OCI-LY7 (cell line): Measurements from ENCODE around the gene BPIFB1. TPM values are rescaled to one million over a fixed set of nuclear protein-coding genes. Genes with fewer than 3 reads are reported as not detected.

Source experiments
- BruUV-seq: library from RNA; stranded (reverse); fragments of 400-500 nt; replicated peaks from 2 replicates; lab custom pipeline; 2021; lab: Mats Ljungman, UMichigan
- CTCF ChIA-PET: fragments of 300-600 bp; sonication (Branson Sonifier 250); formaldehyde crosslinking; loops from one replicate; lab custom pipeline; 2022; ENCODE audit warnings: antibody characterized with exemption; ENCODE audit not compliant: unreplicated experiment; lab: Charles Lee
- POLR2A ChIA-PET: fragments of 300-600 bp; sonication (Branson Sonifier 250); formaldehyde crosslinking; loops from one replicate; lab custom pipeline; 2022; ENCODE audit warnings: antibody characterized with exemption; lab: Charles Lee
- DNase-seq: peaks from one replicate; pipeline ENCODE4 v3.0.0-alpha.2; 2015; ENCODE audit warnings: low spot score
- H2AFZ ChIP-seq: fragments of 200-600 bp; sonication (generic), shearing (Covaris generic); 2 replicates; pipeline ENCODE4 v1.6.1; 2014; ENCODE audit warnings: mild to moderate bottlenecking, antibody characterized with exemption, low read length, moderate library complexity
- H3K27ac ChIP-seq: fragments of 200-600 bp; sonication (generic); 2 replicates; pipeline ENCODE4 v1.5.1; 2014; ENCODE audit warnings: mixed run types, low read depth, mild to moderate bottlenecking, moderate library complexity, low read length, inconsistent platforms; ENCODE audit not compliant: poor library complexity, severe bottlenecking
- H3K36me3 ChIP-seq: fragments of 200-600 bp; sonication (generic); 2 replicates; pipeline ENCODE4 v1.6.1; 2014; ENCODE audit warnings: mild to moderate bottlenecking, antibody characterized with exemption, low read length, moderate library complexity, mixed read lengths; ENCODE audit not compliant: insufficient read depth
- H3K4me1 ChIP-seq: fragments of 200-600 bp; sonication (generic); 2 replicates; pipeline ENCODE4 v1.5.1; 2014; ENCODE audit warnings: mild to moderate bottlenecking, low read length; ENCODE audit not compliant: insufficient read depth, poor library complexity, severe bottlenecking
- H3K4me2 ChIP-seq: fragments of 200-600 bp; sonication (generic); 2 replicates; pipeline ENCODE4 v1.6.1; 2014; ENCODE audit warnings: mild to moderate bottlenecking, low read length
- H3K4me3 ChIP-seq: fragments of 200-600 bp; sonication (generic); 2 replicates; pipeline ENCODE4 v1.5.1; 2014; ENCODE audit warnings: mild to moderate bottlenecking, low read depth, low read length; ENCODE audit not compliant: poor library complexity, severe bottlenecking
- H3K79me2 ChIP-seq: fragments of 200-600 bp; sonication (generic); 2 replicates; pipeline ENCODE4 v1.6.1; 2016; ENCODE audit warnings: low read depth, mild to moderate bottlenecking, low read length, moderate library complexity, mixed read lengths; ENCODE audit not compliant: insufficient read depth
- H3K9me2 ChIP-seq: fragments of 200-600 bp; sonication (generic); 2 replicates; pipeline ENCODE4 v1.6.1; 2016; ENCODE audit warnings: mild to moderate bottlenecking, low read length, mixed read lengths; ENCODE audit not compliant: insufficient read depth
- H3K9me3 ChIP-seq: fragments of 200-600 bp; sonication (generic); 2 replicates; pipeline ENCODE4 v1.6.1; 2014; ENCODE audit warnings: mild to moderate bottlenecking, mixed run types, low read length, mixed read lengths
- H4K20me1 ChIP-seq: fragments of 200-600 bp; sonication (generic); 2 replicates; pipeline ENCODE4 v1.6.1; 2014; ENCODE audit warnings: mild to moderate bottlenecking, antibody characterized with exemption, low read length, moderate library complexity, mixed read lengths; ENCODE audit not compliant: insufficient read depth
- CTCF ChIP-seq: fragments of 200-600 bp; sonication (generic); conservative IDR thresholded peaks from 2 replicates; pipeline ENCODE4 v1.5.1; 2014; ENCODE audit warnings: mild to moderate bottlenecking, antibody characterized with exemption, low read length, moderate library complexity, mixed read lengths
- EZH2phosphoT487 ChIP-seq: fragments of 200-600 bp; sonication (generic); IDR thresholded peaks from 2 replicates; pipeline ENCODE4 v1.6.1; 2018; ENCODE audit warnings: low read depth, borderline replicate concordance, mild to moderate bottlenecking, mixed run types, antibody characterized with exemption, low read length, moderate library complexity, mixed read lengths
- intact Hi-C: fragments of 100-400 bp; cut with micrococcal nuclease; formaldehyde crosslinking; loops from one replicate; pipeline ENCODE4 v1.10.0; 2022; ENCODE audit not compliant: unreplicated experiment
- total RNA-seq, 2 experiments: library from RNA; depleted of rRNA in 1 of 2; stranded (reverse); fragments of >200 nt in 1 of 2; shearing (Covaris generic) in 1 of 2; gene quantifications; 2 replicates each; pipeline ENCODE4 v1.2.3, GENCODE V29; 2014 to 2022

BPIFB1 gene
- total RNA-seq, 2 experiments from 2014 or later, result not detected

- no peak for TF ChIP-seq CTCF
- no peak for TF ChIP-seq EZH2phosphoT487
- ChIA-PET CTCF (no interaction called here), POLR2A (no interaction called here)
These were observed 4.3 kb upstream of the BPIFB1 start for GRCh38 chr20:33278700-33279099.

GRCh38 chr20:33279261-33279910 lies 3.6 kb upstream of the BPIFB1 start:
- H4K20me1 ChIP-seq, result no peaks in the 10 kb centered on the region
- no peak overlapping the region for H2AFZ ChIP-seq
- ChIA-PET CTCF (no interaction called here), POLR2A (no interaction called here)
- no peak overlapping the region for H3K27ac ChIP-seq
- H3K79me2 ChIP-seq, result no peaks in the 10 kb centered on the region
- H3K9me3 ChIP-seq, result no peaks in the 10 kb centered on the region
- H3K4me2 ChIP-seq, result no peak overlapping the region
- TF ChIP-seq CTCF, result no peak
- no peak for TF ChIP-seq EZH2phosphoT487
- DNase-seq, result no peak
- H3K36me3 ChIP-seq, result no peaks in the 10 kb centered on the region
- H3K4me3 ChIP-seq, result no peak overlapping the region
- BruUV-seq, result no TSS peak
- intact Hi-C loops, result no loop called here
- H3K4me1 ChIP-seq, result no peaks in the 10 kb centered on the region
- H3K9me2 ChIP-seq, result no peaks in the 10 kb centered on the region

More at GRCh38 chr20:33278700-33279099, 4.3 kb upstream of the BPIFB1 start:
- Histone ChIP-seq H4K20me1 (no peaks in the 10 kb centered on the region), H3K4me2 (no peak overlapping the region), H2AFZ (no peak overlapping the region), H3K4me3 (no peak overlapping the region), H3K4me1 (no peaks in the 10 kb centered on the region), H3K36me3 (no peaks in the 10 kb centered on the region), H3K9me2 (no peaks in the 10 kb centered on the region), H3K79me2 (no peaks in the 10 kb centered on the region), H3K27ac (no peak overlapping the region), H3K9me3 (no peaks in the 10 kb centered on the region)
- BruUV-seq, result no TSS peak
- intact Hi-C loops, result no loop called here
- DNase-seq, result no peak

GRCh38 chr20:33280000-33280680 lies 2.9 kb upstream of the BPIFB1 start:
- Histone ChIP-seq H4K20me1 (no peaks in the 10 kb centered on the region), H3K9me2 (no peaks in the 10 kb centered on the region), H3K4me3 (no peak overlapping the region), H3K27ac (no peak overlapping the region), H3K4me1 (no peaks in the 10 kb centered on the region), H3K79me2 (no peaks in the 10 kb centered on the region), H2AFZ (no peak overlapping the region), H3K36me3 (no peaks in the 10 kb centered on the region), H3K4me2 (no peak overlapping the region), H3K9me3 (no peaks in the 10 kb centered on the region)
- ChIA-PET CTCF (no interaction called here), POLR2A (no interaction called here)
- BruUV-seq, result no TSS peak
- intact Hi-C loops, result no loop called here
- TF ChIP-seq CTCF (no peak), EZH2phosphoT487 (no peak)
- no peak for DNase-seq
